MM.1S (cell line): ENCODE data around the gene KCNMA1.

ENCODE experiments used
- EZH2 ChIP-seq: fragments of 300-600 bp; sonication (generic); optimal IDR thresholded peaks from 2 replicates; pipeline ENCODE3; 2017; ENCODE audit warnings: low read depth, mild to moderate bottlenecking, antibody characterized with exemption, low read length, mixed read lengths
- EZH2phosphoT487 ChIP-seq: fragments of 300-600 bp; sonication (generic); IDR thresholded peaks from 2 replicates; pipeline ENCODE4 v1.6.1; 2018; ENCODE audit warnings: antibody characterized with exemption, low read length
- TF ChIP-seq, protein P1 (sequence below): fragments of 300-600 bp; sonication (generic); IDR thresholded peaks from 2 replicates; pipeline ENCODE4 v1.5.1; 2016; ENCODE audit warnings: antibody characterized with exemption, low read length, mixed read lengths

GRCh38 chr10:77207182-77207827 is 430.3 kb downstream of the KCNMA1 start:
- TF ChIP-seq, protein P1, sequence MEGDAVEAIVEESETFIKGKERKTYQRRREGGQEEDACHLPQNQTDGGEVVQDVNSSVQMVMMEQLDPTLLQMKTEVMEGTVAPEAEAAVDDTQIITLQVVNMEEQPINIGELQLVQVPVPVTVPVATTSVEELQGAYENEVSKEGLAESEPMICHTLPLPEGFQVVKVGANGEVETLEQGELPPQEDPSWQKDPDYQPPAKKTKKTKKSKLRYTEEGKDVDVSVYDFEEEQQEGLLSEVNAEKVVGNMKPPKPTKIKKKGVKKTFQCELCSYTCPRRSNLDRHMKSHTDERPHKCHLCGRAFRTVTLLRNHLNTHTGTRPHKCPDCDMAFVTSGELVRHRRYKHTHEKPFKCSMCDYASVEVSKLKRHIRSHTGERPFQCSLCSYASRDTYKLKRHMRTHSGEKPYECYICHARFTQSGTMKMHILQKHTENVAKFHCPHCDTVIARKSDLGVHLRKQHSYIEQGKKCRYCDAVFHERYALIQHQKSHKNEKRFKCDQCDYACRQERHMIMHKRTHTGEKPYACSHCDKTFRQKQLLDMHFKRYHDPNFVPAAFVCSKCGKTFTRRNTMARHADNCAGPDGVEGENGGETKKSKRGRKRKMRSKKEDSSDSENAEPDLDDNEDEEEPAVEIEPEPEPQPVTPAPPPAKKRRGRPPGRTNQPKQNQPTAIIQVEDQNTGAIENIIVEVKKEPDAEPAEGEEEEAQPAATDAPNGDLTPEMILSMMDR: no peak
- TF ChIP-seq EZH2 (no peak), EZH2phosphoT487 (no peak)
